Activated CD4-positive, alpha-beta T cell treated with anti-CD3 and anti-CD28 coated beads, Interleukin-2, amount 10 ng/mL, durations not matched to agents 7 days and 5 days (primary cell): ENCODE data around the gene AMBRA1. TPM values are rescaled to one million over a fixed set of nuclear protein-coding genes. Genes with fewer than 3 reads are reported as not detected.

Source experiments
- CTCF ChIA-PET: fragments of 350-600 bp; sonication (Branson Sonifier 250); formaldehyde crosslinking; loops from one replicate; lab custom pipeline; 2021; ENCODE audit warnings: antibody characterized with exemption; lab: Charles Lee
- POLR2A ChIA-PET: fragments of 350-600 bp; sonication (Branson Sonifier 250); formaldehyde crosslinking; loops from one replicate; lab custom pipeline; 2021; ENCODE audit warnings: antibody characterized with exemption; lab: Charles Lee
- DNase-seq: peaks from one replicate; pipeline ENCODE4 v3.0.0-alpha.2; 2020
- H3K27ac Mint-ChIP-seq: one replicate; pipeline ENCODE4 v1.8.0; 2021; ENCODE audit warnings: mild to moderate bottlenecking, moderate library complexity, mixed read lengths
- H3K27me3 Mint-ChIP-seq: one replicate; pipeline ENCODE4 v1.8.0; 2021; ENCODE audit warnings: mixed read lengths
- H3K36me3 Mint-ChIP-seq: one replicate; pipeline ENCODE4 v1.8.0; 2021; ENCODE audit warnings: low read depth, mixed read lengths
- H3K4me1 Mint-ChIP-seq: one replicate; pipeline ENCODE4 v1.8.0; 2021; ENCODE audit warnings: mixed read lengths
- H3K4me3 Mint-ChIP-seq: one replicate; pipeline ENCODE4 v1.8.0; 2021; ENCODE audit warnings: mild to moderate bottlenecking, moderate library complexity, mixed read lengths
- H3K9me3 Mint-ChIP-seq: one replicate; pipeline ENCODE4 v1.8.0; 2021; ENCODE audit warnings: mixed read lengths
- total RNA-seq, 2 experiments: library from RNA; stranded (reverse); gene quantifications; one replicate each; pipeline ENCODE4 v1.2.3, GENCODE V29; 2021

AMBRA1 gene
- total RNA-seq, 2 experiments from 2014 or later: 38.4 to 40.0 TPM

- POLR2A ChIA-PET: no interaction called here
- H3K27ac Mint-ChIP-seq: no peak overlapping the region
- H3K9me3 Mint-ChIP-seq: no peaks in the 10 kb centered on the region
- H3K36me3 Mint-ChIP-seq: peaks cover 23% of the 10 kb centered on the region
- CTCF ChIA-PET: interaction anchor here (0.9 to 1.9 kb wide), 2 partner anchors 23 to 62 kb away, joined by 3 to 6 read pairs; no protein-coding TSS in a partner anchor
- no peaks in the 10 kb centered on the region for H3K27me3 Mint-ChIP-seq
- H3K4me1 Mint-ChIP-seq: peaks cover 18% of the 10 kb centered on the region
- no peak for DNase-seq
- H3K4me3 Mint-ChIP-seq: no peak overlapping the region
Measured at GRCh38 chr11:46506483-46506791, 87.4 kb downstream of the AMBRA1 start.

- CTCF ChIA-PET: interaction anchor here (0.9 to 2.4 kb wide), 4 partner anchors 9 to 62 kb away, joined by 3 to 7 read pairs (median 5); no protein-coding TSS in a partner anchor
- DNase-seq: no peak
- peaks cover 18% of the 10 kb centered on the region for H3K4me1 Mint-ChIP-seq
- no peak overlapping the region for H3K4me3 Mint-ChIP-seq
- H3K9me3 Mint-ChIP-seq: no peaks in the 10 kb centered on the region
- no peak overlapping the region for H3K27ac Mint-ChIP-seq
- peaks cover 25% of the 10 kb centered on the region for H3K36me3 Mint-ChIP-seq
- H3K27me3 Mint-ChIP-seq: no peaks in the 10 kb centered on the region
- POLR2A ChIA-PET: no interaction called here
Measured at GRCh38 chr11:46505741-46506482, 87.9 kb downstream of the AMBRA1 start.

DNA sequence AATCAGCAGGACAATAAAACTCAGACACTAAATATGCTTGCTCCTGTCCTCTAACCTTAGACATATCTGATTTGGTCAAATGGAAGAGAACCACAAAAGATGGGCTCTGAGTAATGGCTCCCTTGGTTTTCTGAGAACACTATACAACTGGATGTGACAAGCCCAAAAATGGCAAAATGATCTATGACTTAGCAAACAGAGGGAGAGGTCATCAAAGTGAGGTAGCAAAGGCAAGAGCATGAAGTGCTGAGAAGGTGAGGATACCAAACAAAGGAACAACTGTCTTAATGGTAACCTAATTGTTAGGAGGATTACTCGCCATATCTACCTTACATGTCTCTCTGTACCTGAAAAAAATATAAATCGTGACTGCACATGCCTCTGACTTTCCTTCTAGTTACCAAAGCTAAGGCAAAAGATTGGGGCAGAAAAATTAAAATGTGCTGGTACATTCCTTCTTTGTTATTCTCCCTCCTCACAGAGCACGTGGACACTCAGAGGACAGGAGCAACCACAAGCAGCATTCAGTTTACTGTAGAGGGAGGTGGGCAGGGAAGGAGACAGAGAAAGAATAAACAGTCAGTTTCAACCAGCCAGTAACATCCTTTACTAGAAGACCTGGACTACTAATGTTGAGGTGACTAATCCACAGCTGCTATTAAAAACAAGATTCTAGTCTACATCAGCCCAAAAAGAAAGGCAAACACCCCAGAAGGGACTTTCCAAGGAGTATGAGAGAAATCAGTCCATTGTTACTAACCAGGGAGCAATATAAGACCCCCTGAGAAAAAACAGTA is 88.8 kb downstream of the AMBRA1 start:
- DNase-seq: no peak
- Mint-ChIP-seq H3K4me3 (no peak overlapping the region), H3K36me3 (peaks cover 25% of the 10 kb centered on the region), H3K27ac (no peak overlapping the region), H3K27me3 (no peaks in the 10 kb centered on the region), H3K9me3 (no peaks in the 10 kb centered on the region), H3K4me1 (peaks cover 20% of the 10 kb centered on the region)
- ChIA-PET POLR2A (no interaction called here), CTCF (interaction anchor here (1.0 to 2.4 kb wide), 5 partner anchors 10 to 29 kb away, joined by 3 to 7 read pairs (median 4); no protein-coding TSS in a partner anchor)

GRCh38 chr11:46499821-46500220 is 94.0 kb downstream of the AMBRA1 start:
- Mint-ChIP-seq H3K9me3 (no peaks in the 10 kb centered on the region), H3K36me3 (peaks cover 10% of the 10 kb centered on the region), H3K27me3 (no peaks in the 10 kb centered on the region), H3K4me1 (peaks cover 3% of the 10 kb centered on the region), H3K4me3 (no peak overlapping the region), H3K27ac (no peak overlapping the region)
- DNase-seq: no peak
- ChIA-PET CTCF (interaction anchor here (0.9 to 2.0 kb wide), 3 partner anchors 8 to 534 kb away, joined by 3 to 6 read pairs (median 3); no protein-coding TSS in a partner anchor), POLR2A (no interaction called here)

- H3K27me3 Mint-ChIP-seq: no peaks in the 10 kb centered on the region
- H3K36me3 Mint-ChIP-seq: peaks cover 8% of the 10 kb centered on the region
- H3K4me3 Mint-ChIP-seq: no peak overlapping the region
- CTCF ChIA-PET: interaction anchor here (0.9 to 2.0 kb wide), 3 partner anchors 7 to 534 kb away, joined by 3 to 6 read pairs (median 3); no protein-coding TSS in a partner anchor
- POLR2A ChIA-PET: interaction anchor here (0.7 kb wide), 1 partner anchor 18 kb away, joined by 3 read pairs; no protein-coding TSS in a partner anchor
- no peaks in the 10 kb centered on the region for H3K9me3 Mint-ChIP-seq
- H3K4me1 Mint-ChIP-seq: peaks cover 1% of the 10 kb centered on the region
- no peak overlapping the region for H3K27ac Mint-ChIP-seq
- DNase-seq: no peak
Measured at GRCh38 chr11:46498968-46499367, 94.9 kb downstream of the AMBRA1 start.

- H3K36me3 Mint-ChIP-seq: peaks cover 5% of the 10 kb centered on the region
- no peak for DNase-seq
- H3K4me3 Mint-ChIP-seq: no peak overlapping the region
- no peaks in the 10 kb centered on the region for H3K9me3 Mint-ChIP-seq
- no peaks in the 10 kb centered on the region for H3K27me3 Mint-ChIP-seq
- H3K27ac Mint-ChIP-seq: no peak overlapping the region
- peaks cover 1% of the 10 kb centered on the region for H3K4me1 Mint-ChIP-seq
- POLR2A ChIA-PET: interaction anchor here (0.7 kb wide), 1 partner anchor 19 kb away, joined by 3 read pairs; no protein-coding TSS in a partner anchor
- CTCF ChIA-PET: no interaction called here
Measured at GRCh38 chr11:46498179-46498578, 95.6 kb downstream of the AMBRA1 start.

DNA sequence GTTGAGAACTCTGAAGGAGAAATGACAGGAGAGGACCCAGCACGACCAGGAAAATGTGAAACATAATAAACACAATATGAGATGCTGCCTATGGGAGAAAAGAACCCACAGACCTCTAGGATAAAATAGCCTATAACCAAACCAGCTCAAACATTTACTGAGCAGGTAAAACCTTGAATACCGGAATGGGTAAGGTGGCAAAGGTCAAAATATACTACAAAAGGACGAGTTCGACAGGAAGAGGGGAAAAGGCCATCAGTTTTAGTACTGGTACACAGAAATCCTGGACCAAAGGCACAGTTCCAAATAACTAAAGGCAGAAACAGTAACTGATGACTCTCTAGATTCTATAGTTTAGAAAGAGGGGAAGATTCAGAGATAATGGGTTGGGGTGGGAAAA is 96.3 kb downstream of the AMBRA1 start:
- Mint-ChIP-seq H3K4me1 (peaks cover 1% of the 10 kb centered on the region), H3K27me3 (no peaks in the 10 kb centered on the region), H3K27ac (no peak overlapping the region), H3K4me3 (no peak overlapping the region), H3K9me3 (no peaks in the 10 kb centered on the region), H3K36me3 (peaks cover 2% of the 10 kb centered on the region)
- no peak for DNase-seq
- ChIA-PET CTCF (interaction anchor here (1.1 kb wide), 1 partner anchor 11 kb away, joined by 3 read pairs; no protein-coding TSS in a partner anchor), POLR2A (no interaction called here)

- peaks cover 5% of the 10 kb centered on the region for H3K36me3 Mint-ChIP-seq
- no peaks in the 10 kb centered on the region for H3K27me3 Mint-ChIP-seq
- H3K9me3 Mint-ChIP-seq: no peaks in the 10 kb centered on the region
- POLR2A ChIA-PET: no interaction called here
- peaks cover 6% of the 10 kb centered on the region for H3K4me1 Mint-ChIP-seq
- no peak overlapping the region for H3K4me3 Mint-ChIP-seq
- H3K27ac Mint-ChIP-seq: no peak overlapping the region
- no peak for DNase-seq
- CTCF ChIA-PET: interaction anchor here (1.0 to 1.4 kb wide), 2 partner anchors 17 to 36 kb away, joined by 3 read pairs; no protein-coding TSS in a partner anchor
Measured at GRCh38 chr11:46493791-46494190, 100.0 kb downstream of the AMBRA1 start.

GRCh38 chr11:46492532-46492931 is 101.3 kb downstream of the AMBRA1 start:
- Mint-ChIP-seq H3K4me3 (no peak overlapping the region), H3K36me3 (peaks cover 9% of the 10 kb centered on the region), H3K4me1 (peaks cover 6% of the 10 kb centered on the region), H3K9me3 (no peaks in the 10 kb centered on the region), H3K27ac (no peak overlapping the region), H3K27me3 (no peaks in the 10 kb centered on the region)
- ChIA-PET CTCF (interaction anchor here (1.0 to 1.4 kb wide), 2 partner anchors 8 to 16 kb away, joined by 3 to 6 read pairs; no protein-coding TSS in a partner anchor), POLR2A (no interaction called here)
- DNase-seq: no peak

DNA sequence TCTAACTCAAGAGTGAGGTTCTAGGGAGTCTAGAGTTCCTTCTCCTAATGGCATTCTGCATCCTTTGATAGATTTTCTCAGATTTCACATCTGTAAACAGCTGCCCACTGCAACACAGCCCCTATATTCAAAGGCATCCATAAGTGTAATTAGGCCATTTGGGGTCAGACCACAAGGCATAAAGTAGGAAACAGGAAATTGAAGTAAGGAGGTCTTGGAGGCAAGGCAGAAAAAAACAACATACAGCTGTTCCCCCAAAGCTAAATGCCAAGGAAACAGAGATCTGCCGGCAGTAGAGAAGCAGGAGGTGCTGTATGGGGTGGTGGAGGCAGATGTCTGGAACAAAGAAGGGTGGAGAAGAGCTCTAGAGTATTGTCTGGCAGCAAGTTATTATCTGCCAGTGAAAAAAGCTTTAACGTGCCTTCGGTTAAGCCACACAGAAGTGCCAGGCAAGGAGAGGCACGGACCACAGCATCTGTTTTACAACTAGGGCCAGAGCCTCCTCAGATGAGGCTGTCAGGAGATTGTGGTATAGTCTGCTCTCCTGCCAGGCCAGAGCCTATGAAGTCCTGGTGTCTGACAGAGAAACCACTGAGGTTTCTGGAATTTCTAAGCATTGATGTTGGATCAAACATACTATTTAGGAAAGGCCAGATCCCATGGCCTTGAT is 102.0 kb downstream of the AMBRA1 start:
- H3K27me3 Mint-ChIP-seq: no peaks in the 10 kb centered on the region
- CTCF ChIA-PET: interaction anchor here (1.0 kb wide), 2 partner anchors 8 to 16 kb away, joined by 4 to 6 read pairs; no protein-coding TSS in a partner anchor
- POLR2A ChIA-PET: no interaction called here
- H3K4me3 Mint-ChIP-seq: no peak overlapping the region
- peaks cover 6% of the 10 kb centered on the region for H3K4me1 Mint-ChIP-seq
- H3K9me3 Mint-ChIP-seq: no peaks in the 10 kb centered on the region
- no peak for DNase-seq
- H3K36me3 Mint-ChIP-seq: peaks cover 9% of the 10 kb centered on the region
- H3K27ac Mint-ChIP-seq: peak overlapping the region; percentile 88

DNA sequence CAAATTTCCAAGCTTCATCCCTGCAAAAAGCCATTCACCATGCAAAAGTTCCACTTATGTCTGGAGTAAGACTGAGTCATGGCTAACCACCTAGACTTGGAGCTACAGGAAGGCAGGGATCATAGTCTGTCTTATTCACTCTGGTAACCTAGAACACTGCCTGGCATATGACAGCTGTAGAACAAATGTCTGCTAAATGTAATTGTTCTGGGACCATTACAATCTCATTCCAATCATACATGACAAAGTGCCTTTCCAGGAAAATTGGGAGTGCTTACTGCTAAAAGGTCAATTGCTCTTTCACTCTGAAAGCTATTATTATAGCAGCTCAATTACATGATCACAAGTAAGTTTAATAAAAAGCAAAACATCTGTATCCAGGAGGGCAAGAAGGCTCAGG is 103.2 kb downstream of the AMBRA1 start:
- H3K4me1 Mint-ChIP-seq: peaks cover 6% of the 10 kb centered on the region
- no peak overlapping the region for H3K27ac Mint-ChIP-seq
- H3K27me3 Mint-ChIP-seq: no peaks in the 10 kb centered on the region
- ChIA-PET CTCF (interaction anchor here (0.8 to 1.7 kb wide), 6 partner anchors 11 to 128 kb away, joined by 3 to 6 read pairs (median 4); no protein-coding TSS in a partner anchor), POLR2A (no interaction called here)
- H3K36me3 Mint-ChIP-seq: peaks cover 9% of the 10 kb centered on the region
- no peak overlapping the region for H3K4me3 Mint-ChIP-seq
- no peak for DNase-seq
- no peaks in the 10 kb centered on the region for H3K9me3 Mint-ChIP-seq
